Measurements from ENCODE around the gene LRPAP1.
"Not testable (repeated sequence)": the region's sequence is repeated elsewhere in the genome, so short reads cannot be mapped to it uniquely, and the experiment has no call there.

Gene LRPAP1

GRCh38 chr4:3463556-3464348 is 68.5 kb downstream of the LRPAP1 start:
- in situ Hi-C loops (cut with HindIII; ENCODE audit: low sequenced_read_pairs): no loop called here

DNA sequence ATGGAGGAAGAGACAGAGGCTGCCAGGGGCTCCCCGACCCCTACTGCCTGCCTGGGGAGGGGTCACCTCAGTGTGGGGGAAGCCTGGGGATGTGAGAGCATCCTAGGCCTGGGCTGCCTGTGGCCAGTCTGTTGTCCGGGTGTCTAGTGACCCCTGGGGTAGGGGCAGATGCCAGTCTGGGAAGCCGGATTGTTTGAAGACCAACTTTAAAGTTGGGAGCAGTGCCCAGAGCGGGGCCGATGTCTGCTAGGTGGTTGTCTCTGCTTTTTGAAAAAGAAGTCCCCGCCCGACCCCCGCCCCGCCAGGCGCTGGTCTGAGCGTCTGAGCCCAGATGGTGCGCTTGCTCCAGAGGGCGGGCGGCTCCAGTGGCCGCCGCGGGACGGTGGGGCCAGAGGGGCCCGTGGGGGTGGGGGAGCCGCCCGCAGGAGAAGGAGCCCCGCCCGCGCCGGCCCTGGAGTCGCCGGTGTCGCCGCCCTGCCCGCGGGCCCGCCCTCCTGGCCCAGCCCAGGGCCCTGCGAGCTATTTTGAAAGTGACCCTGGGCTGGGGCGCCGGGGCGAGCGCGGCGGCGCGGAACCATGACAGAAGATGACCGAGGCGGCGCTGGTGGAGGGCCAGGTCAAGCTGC is 69.3 kb downstream of the LRPAP1 start, which contains the start of gene DOK7:
TSS of gene DOK7 (plus strand) at position 517 of the 626 bp plus-strand sequence. CDS start at position 587, 70 bp downstream.
- in situ Hi-C loops (cut with HindIII; ENCODE audit: low sequenced_read_pairs): no loop called here

- in situ Hi-C loops (cut with HindIII; ENCODE audit: low sequenced_read_pairs): no loop called here
Observed at GRCh38 chr4:3462321-3462789, 69.9 kb downstream of the LRPAP1 start.

- in situ Hi-C loops (cut with HindIII; ENCODE audit: low sequenced_read_pairs): no loop called here
Observed at GRCh38 chr4:3461515-3462291, 70.5 kb downstream of the LRPAP1 start.

DNA sequence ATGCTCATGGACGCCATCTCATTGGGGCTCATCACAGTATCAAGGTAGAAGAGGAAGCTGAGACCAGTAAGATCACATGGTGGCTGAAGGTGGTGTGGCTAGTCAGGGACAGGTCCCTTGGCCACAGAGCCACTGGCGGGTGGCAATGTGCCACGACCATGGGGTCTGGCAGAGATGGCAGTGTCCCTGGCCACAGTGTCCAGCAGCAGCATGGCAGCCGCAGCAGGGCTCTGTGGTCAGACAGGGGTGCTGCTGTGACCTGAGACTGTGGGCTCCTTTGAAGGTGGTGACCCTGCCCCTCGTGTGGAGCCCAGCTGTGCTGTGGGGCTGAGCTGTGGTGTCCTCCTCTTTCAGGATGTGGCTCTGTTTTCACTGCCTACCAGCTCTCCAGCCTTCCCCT is 71.3 kb downstream of the LRPAP1 start:
- in situ Hi-C loops (cut with HindIII; ENCODE audit: low sequenced_read_pairs): no loop called here

DNA sequence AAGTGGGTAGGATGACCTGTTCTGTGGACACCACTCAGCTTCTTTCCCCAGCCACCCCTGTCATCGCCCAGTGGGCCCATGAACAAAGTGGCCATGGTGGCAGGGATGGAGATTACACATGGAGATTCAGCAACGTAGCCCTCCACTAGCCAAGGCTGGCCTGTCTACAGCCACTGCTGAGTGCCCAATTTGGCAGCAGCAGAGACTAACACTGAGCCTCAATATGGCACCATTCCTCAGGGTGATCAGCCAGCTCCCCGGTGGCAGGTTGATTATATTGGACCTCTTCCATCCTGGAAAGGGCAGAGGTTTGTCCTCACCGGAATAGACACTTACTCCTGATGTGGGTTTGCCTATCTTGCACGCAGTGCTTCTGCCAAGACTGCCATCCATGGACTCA is 73.1 kb downstream of the LRPAP1 start:
- in situ Hi-C loops (cut with HindIII; ENCODE audit: low sequenced_read_pairs): not testable (repeated sequence)

- in situ Hi-C loops (cut with HindIII; ENCODE audit: low sequenced_read_pairs): no loop called here
Observed at GRCh38 chr4:3458371-3458770, 73.9 kb downstream of the LRPAP1 start.

GRCh38 chr4:3455596-3455995 is 76.6 kb downstream of the LRPAP1 start:
- in situ Hi-C loops (cut with HindIII; ENCODE audit: low sequenced_read_pairs): not testable (repeated sequence)

All from endothelial cell of hepatic sinusoid (primary cell).